Epithelial cell of prostate (primary cell): ENCODE results near the gene OR6C1.
"Not testable (repeated sequence)": the region's sequence is repeated elsewhere in the genome, so short reads cannot be mapped to it uniquely, and the experiment has no call there.

Experiments
- DNase-seq: peaks from one replicate; pipeline ENCODE4 v3.0.0-alpha.2; 2011; ENCODE audit warnings: low read depth, low spot score
- H3K27ac ChIP-seq: fragments of 450-650 bp; 2 replicates; pipeline ENCODE4 v1.5.1; 2017; ENCODE audit warnings: mild to moderate bottlenecking

The OR6C1 gene

DNA sequence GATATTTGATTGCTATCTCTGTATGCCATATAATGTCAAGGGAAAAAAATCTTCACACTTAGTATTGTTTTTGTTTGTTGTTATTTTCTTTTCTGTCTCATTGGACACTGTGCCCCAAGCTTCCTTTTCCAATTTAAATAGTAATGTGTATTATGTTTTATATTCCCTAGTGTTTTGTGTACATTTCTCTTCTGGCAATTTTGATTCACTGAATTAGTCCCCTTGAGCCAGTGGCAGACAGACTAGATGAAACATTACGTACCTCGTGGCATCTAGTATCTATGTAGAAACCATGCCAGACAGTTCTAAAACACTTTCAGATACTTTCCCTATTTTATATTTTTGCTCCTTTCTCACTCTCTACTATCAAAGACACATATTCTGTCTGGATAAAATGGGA is at the start of gene OR6C1:
Gene OR6C1 (plus strand): TSS at position 301 of the 400 bp plus-strand sequence. CDS start 6,257 bp downstream, outside the sequence.
- DNase-seq, result no peak
- H3K27ac ChIP-seq, result no peak within 1 kb of the TSS

GRCh38 chr12:55280991-55281390 is 33.2 kb upstream of the OR6C1 start:
- no peak for DNase-seq
- H3K27ac ChIP-seq, result no peak overlapping the region

DNA sequence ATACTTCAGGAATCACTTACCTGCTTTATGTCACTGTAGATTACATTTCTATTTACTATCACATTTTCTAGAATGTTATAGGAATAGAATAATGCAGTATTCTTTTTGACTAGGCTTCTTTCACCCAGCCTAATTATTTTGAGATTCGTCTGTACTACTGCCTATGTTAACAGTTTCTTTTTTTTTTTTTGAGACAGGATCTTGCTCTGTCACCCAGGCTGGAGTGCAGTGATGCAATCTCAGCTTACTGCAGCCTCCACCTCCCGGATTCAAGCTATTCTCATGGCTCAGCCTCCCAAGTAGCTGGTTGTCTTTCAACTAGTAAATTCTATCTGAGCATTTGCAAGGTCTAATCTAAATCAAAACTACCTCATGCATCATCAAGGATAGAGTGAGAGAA is 24.1 kb upstream of the OR6C1 start:
- DNase-seq, result no peak

GRCh38 chr12:55296469-55296868 is 17.7 kb upstream of the OR6C1 start, which contains the start of gene OR6C6:
OR6C6 (minus strand) TSS chr12:55296569; CDS start chr12:55295232, 1,337 bp downstream.
- no peak within 1 kb of the TSS for H3K27ac ChIP-seq
- no peak for DNase-seq

More for the DNA sequence above, 24.1 kb upstream of the OR6C1 start:
- no peak overlapping the region for H3K27ac ChIP-seq

- H3K27ac ChIP-seq, result no peak overlapping the region
- no peak for DNase-seq
These were observed 6.1 kb downstream of the OR6C1 start for GRCh38 chr12:55320201-55320600.

DNA sequence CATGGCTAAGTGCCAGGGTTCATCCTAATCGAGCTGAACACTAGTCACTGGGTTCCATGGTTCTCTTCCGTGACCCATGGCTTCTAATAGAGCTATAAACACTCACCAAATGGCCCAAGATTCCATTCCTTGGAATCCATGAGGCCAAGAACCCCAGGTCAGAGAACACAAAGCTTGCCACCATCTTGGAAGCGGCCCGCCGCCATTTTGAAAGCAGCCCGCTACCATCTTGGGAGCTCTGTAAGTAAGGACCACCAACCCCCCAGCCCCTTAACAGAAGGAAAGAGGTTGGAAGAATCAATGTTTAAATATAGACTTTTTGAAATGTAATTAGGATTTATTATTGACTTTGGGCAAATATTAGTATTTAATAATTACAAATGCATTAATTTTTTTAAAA is 11.7 kb downstream of the OR6C1 start:
- not testable (repeated sequence) for H3K27ac ChIP-seq, DNase-seq

GRCh38 chr12:55330446-55330845 is 16.3 kb downstream of the OR6C1 start, which contains the start of gene OR6C3:
OR6C3 (plus strand) TSS chr12:55330746; CDS start chr12:55331701, 955 bp downstream.
- DNase-seq, result no peak
- no peak within 1 kb of the TSS for H3K27ac ChIP-seq

GRCh38 chr12:55336002-55336401 is 21.9 kb downstream of the OR6C1 start:
- no peak for DNase-seq
- no peak overlapping the region for H3K27ac ChIP-seq

GRCh38 chr12:55355338-55355737 is 41.2 kb downstream of the OR6C1 start:
- DNase-seq, H3K27ac ChIP-seq: not testable (repeated sequence)

DNA sequence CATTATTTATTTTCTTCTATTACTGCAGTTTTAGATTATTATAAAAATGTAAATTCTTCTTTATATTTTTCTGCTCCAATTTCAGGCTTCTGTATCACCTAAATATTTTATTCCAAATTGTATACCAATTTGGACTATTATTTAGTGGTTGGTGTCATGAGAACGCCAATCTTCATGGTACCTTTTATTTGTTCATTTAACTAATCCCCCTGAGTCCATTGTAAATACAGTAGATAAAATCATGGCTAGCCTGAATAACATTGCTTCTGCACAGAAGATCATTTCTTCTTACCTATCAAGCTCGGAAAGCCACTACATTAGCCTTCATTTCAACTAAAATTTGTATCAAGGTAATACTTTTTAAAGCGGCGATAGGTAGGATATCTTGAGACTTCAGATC is 48.5 kb downstream of the OR6C1 start, which contains the start of gene OR6C75:
Gene OR6C75 (plus strand): TSS at position 301 of the 400 bp plus-strand sequence. CDS start 2,136 bp downstream, outside the sequence.
- no peak within 1 kb of the TSS for H3K27ac ChIP-seq
- DNase-seq, result no peak

GRCh38 chr12:55365086-55365485 is 50.9 kb downstream of the OR6C1 start:
- H3K27ac ChIP-seq, result no peak overlapping the region
- DNase-seq, result no peak
